Measurements from ENCODE around the gene CDHR5. TPM values are rescaled to one million over a fixed set of nuclear protein-coding genes. Genes with fewer than 3 reads are reported as not detected.

Gene CDHR5
- total RNA-seq, 1 experiment from 2014 or later, result not detected

DNA sequence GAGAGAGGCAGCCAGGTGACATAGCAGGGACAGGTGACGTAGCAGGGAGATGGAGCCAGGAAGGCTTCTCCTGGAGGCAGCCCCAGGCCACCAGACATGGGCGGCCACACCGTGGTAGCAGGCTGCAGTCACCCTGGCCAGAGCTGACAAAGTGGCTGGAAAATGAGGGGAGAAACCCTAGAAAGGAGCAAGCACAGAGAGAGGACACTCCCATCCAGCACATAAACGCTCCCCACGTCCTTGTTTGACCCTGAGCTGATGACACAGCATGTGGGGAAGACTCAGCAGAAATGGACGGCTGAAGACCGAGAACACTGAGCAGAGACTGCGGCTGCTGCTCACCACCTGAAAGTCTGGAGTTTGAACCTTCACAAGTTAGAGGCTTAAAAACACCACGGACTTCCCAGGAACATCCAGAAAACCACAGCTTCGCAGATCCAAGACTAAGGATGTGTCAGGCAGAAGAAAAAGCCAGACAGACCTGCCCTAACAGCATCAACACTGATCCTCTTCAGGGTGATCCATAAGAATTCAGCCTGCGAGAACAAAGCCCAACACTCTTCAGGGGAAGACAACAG is 41.0 kb upstream of the CDHR5 start:
- DNase-seq (ENCODE audit: unreplicated experiment), result no peak
- CTCF ChIA-PET, result no interaction called here
- Mint-ChIP-seq H3K4me3 (ENCODE audit: unreplicated experiment) (no peak overlapping the region), H3K4me1 (ENCODE audit: insufficient read depth, unreplicated experiment) (no peaks in the 10 kb centered on the region), H3K9me3 (ENCODE audit: unreplicated experiment) (no peaks in the 10 kb centered on the region), H3K27ac (ENCODE audit: low read depth, unreplicated experiment) (peak overlapping the region; percentile 25), H3K36me3 (ENCODE audit: insufficient read depth, unreplicated experiment) (peaks cover 52% of the 10 kb centered on the region), H3K27me3 (ENCODE audit: insufficient read depth, unreplicated experiment) (no peaks in the 10 kb centered on the region)
- intact Hi-C loops (cut with micrococcal nuclease), result no loop called here
- no peak for TF ChIP-seq CTCF (IDR thresholded peaks at IDR 0.05; ENCODE audit: unreplicated experiment)
- POLR2A ChIA-PET, result no interaction called here
- no TSS peak for BruUV-seq (replicated peaks)

DNA sequence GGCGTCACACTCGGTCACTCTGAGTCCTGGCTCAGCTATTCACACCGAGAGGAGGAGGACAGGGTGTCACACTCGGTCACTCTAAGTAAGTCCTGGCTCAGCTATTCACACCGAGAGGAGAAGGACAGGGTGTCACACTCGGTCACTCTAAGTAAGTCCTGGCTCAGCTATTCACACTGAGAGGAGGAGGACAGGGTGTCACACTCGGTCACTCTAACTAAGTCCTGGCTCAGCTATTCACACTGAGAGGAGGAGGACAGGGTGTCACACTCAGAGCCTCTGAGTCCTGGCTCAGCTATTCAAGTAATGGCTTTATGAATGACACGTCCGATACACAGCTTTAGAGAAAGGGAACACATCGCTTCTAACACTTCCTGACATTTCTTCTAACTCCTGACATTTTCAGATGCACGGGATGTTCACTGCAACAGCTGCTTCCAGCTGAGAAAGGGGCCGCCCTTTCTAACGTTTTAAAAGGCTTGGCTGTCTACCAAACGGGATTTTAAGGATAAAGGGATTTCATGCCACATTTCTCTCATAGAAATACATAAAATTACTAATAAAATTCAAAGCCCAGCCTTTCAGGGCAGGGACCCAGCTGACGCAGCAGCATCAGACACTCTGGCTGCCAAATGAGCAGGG is 40.4 kb upstream of the CDHR5 start:
- Mint-ChIP-seq H3K27ac (ENCODE audit: low read depth, unreplicated experiment) (peak overlapping the region; percentile 25), H3K36me3 (ENCODE audit: insufficient read depth, unreplicated experiment) (peaks cover 49% of the 10 kb centered on the region), H3K27me3 (ENCODE audit: insufficient read depth, unreplicated experiment) (no peaks in the 10 kb centered on the region), H3K4me1 (ENCODE audit: insufficient read depth, unreplicated experiment) (no peaks in the 10 kb centered on the region), H3K4me3 (ENCODE audit: unreplicated experiment) (no peak overlapping the region), H3K9me3 (ENCODE audit: unreplicated experiment) (no peaks in the 10 kb centered on the region)
- no TSS peak for BruUV-seq (replicated peaks)
- no peak for DNase-seq (ENCODE audit: unreplicated experiment)
- no peak for TF ChIP-seq CTCF (IDR thresholded peaks at IDR 0.05; ENCODE audit: unreplicated experiment)
- POLR2A ChIA-PET, result no interaction called here
- intact Hi-C loops (cut with micrococcal nuclease), result no loop called here
- CTCF ChIA-PET, result interaction anchor here (0.6 kb wide), 1 partner anchor 989 kb away, joined by 3 read pairs; no protein-coding TSS in a partner anchor

DNA sequence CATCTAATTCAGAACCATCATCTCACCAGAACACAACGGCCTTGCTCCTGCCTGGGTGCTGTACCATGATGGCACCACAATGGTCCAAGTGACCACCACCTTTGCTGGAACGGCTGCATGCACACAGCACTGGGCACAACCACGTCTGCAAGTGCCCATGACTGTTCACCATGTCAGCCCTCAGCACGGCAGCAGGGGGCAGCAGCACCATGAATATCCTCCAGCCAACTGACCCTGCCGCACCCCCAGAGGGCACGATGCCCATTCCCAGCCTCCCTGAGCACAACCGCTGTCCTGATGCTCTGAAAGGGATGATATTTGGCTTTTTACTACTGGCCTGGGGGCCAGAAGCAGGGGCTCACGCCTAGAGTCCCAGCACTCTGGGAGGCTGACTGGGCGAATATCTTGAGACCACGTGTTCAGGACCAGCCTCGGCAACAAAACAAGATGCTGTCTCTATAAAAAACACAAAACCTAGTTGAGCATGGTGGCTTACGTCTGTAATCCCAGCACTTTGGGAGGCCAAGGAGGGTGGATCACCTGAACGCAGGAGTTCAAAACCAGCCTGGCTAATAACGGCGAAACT is 38.0 kb upstream of the CDHR5 start:
- ChIA-PET CTCF (interaction anchor here (0.7 to 1.6 kb wide), 4 partner anchors 10 to 102 kb away, joined by 3 to 4 read pairs (median 4); no protein-coding TSS in a partner anchor), POLR2A (no interaction called here)
- Mint-ChIP-seq H3K27me3 (ENCODE audit: insufficient read depth, unreplicated experiment) (no peaks in the 10 kb centered on the region), H3K4me1 (ENCODE audit: insufficient read depth, unreplicated experiment) (no peaks in the 10 kb centered on the region), H3K4me3 (ENCODE audit: unreplicated experiment) (no peak overlapping the region), H3K27ac (ENCODE audit: low read depth, unreplicated experiment) (no peak overlapping the region), H3K36me3 (ENCODE audit: insufficient read depth, unreplicated experiment) (peaks cover 49% of the 10 kb centered on the region), H3K9me3 (ENCODE audit: unreplicated experiment) (no peaks in the 10 kb centered on the region)
- DNase-seq (ENCODE audit: unreplicated experiment), result peak; percentile 62
- BruUV-seq (replicated peaks), result no TSS peak
- TF ChIP-seq CTCF (IDR thresholded peaks at IDR 0.05; ENCODE audit: unreplicated experiment), result peak; percentile 81
- intact Hi-C loops (cut with micrococcal nuclease), result loop anchor here (1.0 to 2.0 kb wide), 3 partner anchors 61 to 134 kb away; no protein-coding TSS in a partner anchor

DNA sequence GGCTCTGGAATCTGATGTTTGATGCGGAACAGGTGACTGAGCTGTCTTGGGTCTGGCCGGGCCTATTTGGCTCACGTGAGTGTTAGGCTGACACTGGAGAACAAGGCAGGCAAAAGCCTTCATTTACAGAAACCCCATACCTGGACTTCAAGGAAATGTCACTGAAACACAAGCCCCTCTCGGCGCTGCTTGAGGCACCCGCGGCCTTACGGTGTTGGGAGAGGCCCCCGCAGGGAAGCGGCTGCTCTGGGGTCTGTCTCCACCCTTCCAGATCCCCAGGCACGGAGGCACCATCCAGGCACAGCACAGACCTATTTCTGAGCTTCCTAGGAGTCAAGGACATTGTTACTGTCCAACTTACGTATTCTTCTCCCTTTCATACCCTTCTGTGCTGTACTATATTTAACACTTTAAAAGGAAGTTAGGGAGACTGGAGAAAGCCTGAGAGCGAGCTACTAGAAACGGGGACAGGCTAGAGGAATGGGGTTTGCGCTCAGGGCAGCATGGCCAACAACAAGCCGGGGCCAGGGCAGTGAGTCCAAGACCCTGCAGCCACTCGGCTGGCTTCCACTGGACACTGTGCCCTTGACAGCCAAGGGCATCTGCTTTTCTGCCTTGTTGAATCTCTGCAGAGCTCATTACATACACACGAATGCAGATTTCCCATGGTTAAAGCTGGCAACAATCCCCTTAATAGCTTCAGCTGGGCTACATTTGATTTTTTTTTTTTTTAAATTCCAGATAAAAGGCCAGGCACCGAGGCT is 36.1 kb upstream of the CDHR5 start:
- intact Hi-C loops (cut with micrococcal nuclease), result no loop called here
- no peak for TF ChIP-seq CTCF (IDR thresholded peaks at IDR 0.05; ENCODE audit: unreplicated experiment)

More for the DNA sequence above, 36.1 kb upstream of the CDHR5 start:
- POLR2A ChIA-PET, result interaction anchor here (0.9 to 1.6 kb wide), 2 partner anchors 7 to 14 kb away, joined by 3 read pairs; no protein-coding TSS in a partner anchor
- H3K27me3 Mint-ChIP-seq (ENCODE audit: insufficient read depth, unreplicated experiment), result no peaks in the 10 kb centered on the region
- no peaks in the 10 kb centered on the region for H3K9me3 Mint-ChIP-seq (ENCODE audit: unreplicated experiment)
- no peak for DNase-seq (ENCODE audit: unreplicated experiment)
- no TSS peak for BruUV-seq (replicated peaks)
- H3K4me1 Mint-ChIP-seq (ENCODE audit: insufficient read depth, unreplicated experiment), result no peaks in the 10 kb centered on the region
- CTCF ChIA-PET, result interaction anchor here (0.5 to 1.6 kb wide), 4 partner anchors 12 to 461 kb away, joined by 3 to 4 read pairs (median 4); no protein-coding TSS in a partner anchor
- H3K27ac Mint-ChIP-seq (ENCODE audit: low read depth, unreplicated experiment), result no peak overlapping the region
- H3K4me3 Mint-ChIP-seq (ENCODE audit: unreplicated experiment), result no peak overlapping the region
- peaks cover 53% of the 10 kb centered on the region for H3K36me3 Mint-ChIP-seq (ENCODE audit: insufficient read depth, unreplicated experiment)

Measured in MCF 10A (cell line).